HepG2 (cell line): ENCODE data around the gene CCDC148. TPM values are rescaled to one million over a fixed set of nuclear protein-coding genes. Genes with fewer than 3 reads are reported as not detected.

Experiments used
- ATAC-seq: fragments of 200-7000 bp; cut with Tn5 transposase; 3 replicates; pipeline ENCODE4 v1.9.1; 2020; ENCODE audit warnings: mild to moderate bottlenecking, moderate library complexity
- BruUV-seq: library from RNA; stranded (reverse); fragments of 400-500 nt; replicated peaks from 2 replicates; lab custom pipeline; 2021; lab: Mats Ljungman, UMichigan
- CTCF ChIA-PET: fragments of 300-600 bp; formaldehyde crosslinking; extraction: SDS; loops from one replicate; lab custom pipeline; 2021; ENCODE audit warnings: low total read pairs, inconsistent platforms, low intra/inter-chr PET ratio; lab: Yijun Ruan, JAX
- POLR2A ChIA-PET: fragments of 350-600 bp; sonication (Branson Sonifier 250); formaldehyde crosslinking; loops from one replicate; lab custom pipeline; 2020; ENCODE audit warnings: antibody characterized with exemption, inconsistent platforms; lab: Yijun Ruan, JAX
- DNase-seq: peaks from one replicate; pipeline ENCODE4 v3.0.0-alpha.2; 2015; ENCODE audit warnings: low spot score
- FAIRE-seq: peaks from 3 replicates; lab custom pipeline; 2011; peaks lifted over from hg19 to GRCh38; lab: Jason Lieb, UNC
- H2AFZ ChIP-seq: one replicate; pipeline ENCODE4 v1.6.1; 2011; ENCODE audit warnings: low read length, inconsistent platforms
- H3K27ac ChIP-seq: fragments of 300-600 bp; 3 replicates; pipeline ENCODE4 v1.8.0; 2011; ENCODE audit warnings: mixed run types, mild to moderate bottlenecking, mixed read lengths, low read length, inconsistent platforms; ENCODE audit not compliant: insufficient read depth; ENCODE audit errors: extremely low read length
- H3K27me3 ChIP-seq, 2 experiments: fragments of 200-600 bp in 1 of 2; 2 replicates in 1 of 2; 3 replicates in 1 of 2; pipeline versions ENCODE4 v1.6.0 to v1.8.0; 2011; ENCODE audit warnings: low read length in 2 of 2, mild to moderate bottlenecking in 2 of 2, moderate library complexity in 2 of 2, inconsistent platforms in 1 of 2; ENCODE audit not compliant: insufficient read depth in 2 of 2, control insufficient read depth in 1 of 2
- H3K36me3 ChIP-seq, 2 experiments: fragments of 200-600 bp in 1 of 2; replicated peaks in 1 of 2; 2 replicates in 1 of 2; 3 replicates in 1 of 2; pipeline versions ENCODE4 v1.5.1 to v1.8.0; 2011; ENCODE audit warnings: low read length in 2 of 2, inconsistent platforms in 1 of 2; ENCODE audit not compliant: insufficient read depth in 2 of 2, control insufficient read depth in 1 of 2
- H3K4me1 ChIP-seq: 2 replicates; pipeline ENCODE4 v1.5.1; 2012; ENCODE audit warnings: low read length, inconsistent platforms; ENCODE audit not compliant: insufficient read depth
- H3K4me2 ChIP-seq: 2 replicates; pipeline ENCODE4 v1.6.0; 2011; ENCODE audit warnings: low read depth, low read length, inconsistent platforms
- H3K4me3 ChIP-seq, 3 experiments: fragments of 200-600 bp in 1 of 3; sonication (generic), shearing (Covaris generic) in 1 of 3; replicated peaks in 1 of 3; 2 replicates each; pipeline ENCODE4 v1.5.1; 2011 to 2016; ENCODE audit warnings: low read length in 3 of 3, inconsistent platforms in 2 of 3, low read depth in 2 of 3, mild to moderate bottlenecking in 2 of 3, control low read depth in 1 of 3, mixed read lengths in 1 of 3; ENCODE audit not compliant: insufficient read depth in 1 of 3
- H3K79me2 ChIP-seq: one replicate; pipeline ENCODE4 v1.6.1; 2011; ENCODE audit warnings: low read length, inconsistent platforms; ENCODE audit not compliant: insufficient read depth
- H3K9ac ChIP-seq: 2 replicates; pipeline ENCODE4 v1.6.0; 2011; ENCODE audit warnings: mild to moderate bottlenecking, low read depth, low read length, inconsistent platforms; ENCODE audit not compliant: insufficient read depth
- H3K9me3 ChIP-seq: 2 replicates; pipeline ENCODE4 v1.5.1; 2012; ENCODE audit warnings: mild to moderate bottlenecking, low read length
- H4K20me1 ChIP-seq: 2 replicates; pipeline ENCODE4 v1.6.0; 2011; ENCODE audit warnings: inconsistent platforms, mild to moderate bottlenecking, low read length, moderate library complexity; ENCODE audit not compliant: insufficient read depth
- ATF1 ChIP-seq: IDR thresholded peaks from 2 replicates; pipeline ENCODE4 v1.6.1; 2016; ENCODE audit warnings: mild to moderate bottlenecking, control low read depth
- CEBPZ ChIP-seq: IDR thresholded peaks from 2 replicates; pipeline ENCODE4 v1.6.1; 2012; ENCODE audit warnings: low read length, improper control_type of control experiment
- GLMP ChIP-seq: sonication (generic); formaldehyde crosslinking; IDR thresholded peaks from 2 replicates; pipeline ENCODE4 v1.9.0; 2021; ENCODE audit warnings: missing genetic modification reagents, mild to moderate bottlenecking, borderline replicate concordance
- SATB2 ChIP-seq: sonication (generic); formaldehyde crosslinking; IDR thresholded peaks from 2 replicates; pipeline ENCODE4 v1.5.0; 2020; ENCODE audit warnings: missing genetic modification reagents
- WIZ ChIP-seq: sonication (generic); formaldehyde crosslinking; IDR thresholded peaks from 2 replicates; pipeline ENCODE4 v1.5.1; 2020; ENCODE audit warnings: mild to moderate bottlenecking, missing genetic modification reagents
- ZNF619 ChIP-seq: sonication (generic); formaldehyde crosslinking; IDR thresholded peaks from 2 replicates; pipeline ENCODE4 v1.4.0; 2020; ENCODE audit warnings: mild to moderate bottlenecking, missing genetic modification reagents
- WGBS: methylation state at CpG from one replicate; pipeline ENCODE4 v1.1.6; 2017; ENCODE audit warnings: low lambda C conversion rate; 5-methylcytosine and 5-hydroxymethylcytosine counted together
- in situ Hi-C: cut with HindIII; loops from 2 replicates; pipeline ENCODE4 v1.10.0; 2017; ENCODE audit warnings: low pct_unique_long_range_greater_than_20kb; ENCODE audit not compliant: extremely low pct_ligation_motif_present
- intact Hi-C: fragments of 100-400 bp; cut with micrococcal nuclease; formaldehyde crosslinking; loops from one replicate; pipeline ENCODE4 v1.10.0; 2022; ENCODE audit not compliant: unreplicated experiment
- polyA plus RNA-seq, 8 experiments: library from polyadenylated mRNA; depleted of rRNA in 3 of 8; stranded (reverse) in 7 of 8; unstranded in 1 of 8; fragments of >200 nt; fragmentation: Illumina TruSeq in 4 of 8; extraction: Trizol in 4 of 8; gene quantifications; 2 replicates each; pipeline versions ENCODE4 v1.2.1 to v1.2.3, GENCODE V29; 2011 to 2016; ENCODE audit warnings: low read depth in 4 of 8, missing spikeins in 1 of 8, mixed read lengths in 1 of 8; ENCODE audit not compliant: insufficient read depth in 1 of 8
- total RNA-seq, 5 experiments: library from RNA; depleted of rRNA; stranded (reverse); fragments of >200 nt; fragmentation: Illumina TruSeq; extraction: Trizol; gene quantifications; 2 replicates each; pipeline ENCODE4 v1.2.3, GENCODE V29; 2016; ENCODE audit warnings: low read depth in 1 of 5
- TF ChIP-seq, protein P1 (sequence below): sonication (generic); IDR thresholded peaks from 2 replicates; pipeline ENCODE4 v1.6.1; 2016; ENCODE audit warnings: low read depth, borderline replicate concordance

CCDC148 gene
- total and polyA plus RNA-seq, 2 of the 13 experiments (the other 11 are each of a cell fraction or from before 2014, with no cell fraction given): 0.30 to 0.49 TPM

DNA sequence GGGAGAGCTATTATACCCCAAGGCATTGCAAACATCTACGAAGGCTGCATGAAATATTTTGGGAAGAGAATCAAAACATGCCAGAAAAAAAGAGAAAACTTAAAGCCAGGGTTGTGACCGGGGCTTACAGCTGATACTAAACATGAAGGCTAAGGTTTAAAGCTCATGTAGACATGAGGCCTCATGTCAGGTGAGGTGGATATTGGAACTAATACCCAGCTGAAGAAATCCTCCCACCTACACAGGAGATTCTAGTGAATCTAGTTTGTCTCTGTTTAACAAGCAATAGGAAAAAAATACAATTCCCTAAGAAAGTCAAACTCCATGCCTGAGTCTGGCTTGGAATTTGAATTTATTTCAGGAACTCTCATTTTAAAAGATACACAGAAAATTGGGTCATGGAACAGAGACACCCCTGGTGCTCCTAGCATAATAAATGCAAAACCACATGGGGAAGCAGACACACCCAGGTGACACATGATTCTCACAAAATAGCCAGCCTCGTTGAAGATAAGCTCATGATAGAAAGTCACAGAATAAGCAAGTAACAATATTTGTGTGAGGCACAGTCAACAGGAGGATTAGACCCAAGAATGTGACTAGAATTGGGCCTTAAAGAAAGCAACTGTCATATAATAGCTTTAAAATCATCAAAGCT, 312.7 kb downstream of the CCDC148 start:
- BruUV-seq: no TSS peak
- H3K36me3 ChIP-seq: no peaks in the 10 kb centered on the region

More for the DNA sequence above, 312.7 kb downstream of the CCDC148 start:
- TF ChIP-seq ZNF619 (CRISPR knock-in tag) (no peak), ATF1 (CRISPR knock-in tag) (no peak), WIZ (CRISPR knock-in tag) (no peak), GLMP (CRISPR knock-in tag) (no peak), SATB2 (CRISPR knock-in tag) (no peak), CEBPZ (no peak)
- TF ChIP-seq, protein P1, sequence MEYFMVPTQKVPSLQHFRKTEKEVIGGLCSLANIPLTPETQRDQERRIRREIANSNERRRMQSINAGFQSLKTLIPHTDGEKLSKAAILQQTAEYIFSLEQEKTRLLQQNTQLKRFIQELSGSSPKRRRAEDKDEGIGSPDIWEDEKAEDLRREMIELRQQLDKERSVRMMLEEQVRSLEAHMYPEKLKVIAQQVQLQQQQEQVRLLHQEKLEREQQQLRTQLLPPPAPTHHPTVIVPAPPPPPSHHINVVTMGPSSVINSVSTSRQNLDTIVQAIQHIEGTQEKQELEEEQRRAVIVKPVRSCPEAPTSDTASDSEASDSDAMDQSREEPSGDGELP: 0 out of 2 replicates have a peak, but pooled peaks have one; percentile 34
- no peak for DNase-seq
- H2AFZ ChIP-seq: peak overlapping the region; percentile 58
- H3K9ac ChIP-seq: no peak overlapping the region
- WGBS: 46% methylated on average over 3 of the region's 3 CpGs
- POLR2A ChIA-PET: interaction anchor here (2.7 kb wide), 1 partner anchor 12 kb away, joined by 19 read pairs; no protein-coding TSS in a partner anchor
- H3K4me3 ChIP-seq: no peak overlapping the region
- no peaks in the 10 kb centered on the region; the same call in 1 of the 2 replicates for H3K9me3 ChIP-seq
- no peaks in the 10 kb centered on the region for H4K20me1 ChIP-seq
- no peak overlapping the region for H3K27ac ChIP-seq
- ATAC-seq: peak; percentile 39; the same call in 2 of the 3 replicates
- in situ Hi-C loops: no loop called here
- intact Hi-C loops: no loop called here
- no peaks in the 10 kb centered on the region for H3K79me2 ChIP-seq
- FAIRE-seq: no peak
- H3K4me1 ChIP-seq: peaks cover 22% of the 10 kb centered on the region
- CTCF ChIA-PET: no interaction called here
- H3K27me3 ChIP-seq: no peaks in the 10 kb centered on the region
- no peak overlapping the region for H3K4me2 ChIP-seq
